GM18858 (cell line): ENCODE measurements around the gene GATM.

Source experiments
- ATAC-seq: cut with Tn5 transposase; IDR thresholded peaks from one replicate; pipeline ENCODE4 v1.9.1; 2021; ENCODE audit not compliant: unreplicated experiment

GATM gene

GRCh38 chr15:45378149-45378912, at the start of gene GATM:
Gene GATM, minus strand, starts transcription at chr15:45378544. Its CDS starts 91 bp downstream, at chr15:45378453.
- ATAC-seq = peak; percentile 67

- no peak for ATAC-seq
These were observed 48.7 kb upstream of the GATM start for GRCh38 chr15:45427085-45427484.

- no peak for ATAC-seq
These were observed 46.8 kb upstream of the GATM start for GRCh38 chr15:45425135-45425534.

GRCh38 chr15:45424429-45424828, 46.1 kb upstream of the GATM start:
- no peak for ATAC-seq

- no peak for ATAC-seq
These were observed 39.1 kb upstream of the GATM start for GRCh38 chr15:45417303-45417950.

- ATAC-seq = no peak
These were observed 36.0 kb upstream of the GATM start for GRCh38 chr15:45414215-45414885.

GRCh38 chr15:45409596-45409995, 31.3 kb upstream of the GATM start:
- no peak for ATAC-seq

- ATAC-seq = no peak
These were observed 29.4 kb upstream of the GATM start for GRCh38 chr15:45407786-45408185.

GRCh38 chr15:45402955-45403877, 24.9 kb upstream of the GATM start:
- peak; percentile 4 for ATAC-seq

- ATAC-seq = peak; percentile 76
These were observed 24.0 kb upstream of the GATM start for GRCh38 chr15:45402162-45402954.

GRCh38 chr15:45401665-45402161, 23.4 kb upstream of the GATM start:
- ATAC-seq = peak; percentile 2

- no peak for ATAC-seq
These were observed 21.3 kb upstream of the GATM start for GRCh38 chr15:45399381-45400212.

GRCh38 chr15:45397116-45397665, 18.8 kb upstream of the GATM start:
- no peak for ATAC-seq

- ATAC-seq = no peak
These were observed 17.6 kb upstream of the GATM start for GRCh38 chr15:45395943-45396342.

- ATAC-seq = no peak
These were observed 16.3 kb upstream of the GATM start for GRCh38 chr15:45394681-45395080.

GRCh38 chr15:45393851-45394250, 15.5 kb upstream of the GATM start:
- no peak for ATAC-seq

- no peak for ATAC-seq
These were observed 14.2 kb upstream of the GATM start for GRCh38 chr15:45392584-45392855.

GRCh38 chr15:45391746-45392583, 13.6 kb upstream of the GATM start:
- peak; percentile 95 for ATAC-seq
